HepG2 (cell line): ENCODE results near the gene HSPA14. TPM values are rescaled to one million over a fixed set of nuclear protein-coding genes. Genes with fewer than 3 reads are reported as not detected.
A peak's percentile ranks its signal among the peaks of the same experiment; 100 is the strongest.

ENCODE experiments used
- ATAC-seq: fragments of 200-7000 bp; cut with Tn5 transposase; 3 replicates; pipeline ENCODE4 v1.9.1; 2020; ENCODE audit warnings: mild to moderate bottlenecking, moderate library complexity
- BruUV-seq: library from RNA; stranded (reverse); fragments of 400-500 nt; replicated peaks from 2 replicates; lab custom pipeline; 2021; lab: Mats Ljungman, UMichigan
- CTCF ChIA-PET: fragments of 300-600 bp; formaldehyde crosslinking; extraction: SDS; loops from one replicate; lab custom pipeline; 2021; ENCODE audit warnings: low total read pairs, inconsistent platforms, low intra/inter-chr PET ratio; lab: Yijun Ruan, JAX
- POLR2A ChIA-PET: fragments of 350-600 bp; sonication (Branson Sonifier 250); formaldehyde crosslinking; loops from one replicate; lab custom pipeline; 2020; ENCODE audit warnings: antibody characterized with exemption, inconsistent platforms; lab: Yijun Ruan, JAX
- DNase-seq: peaks from one replicate; pipeline ENCODE4 v3.0.0-alpha.2; 2015; ENCODE audit warnings: low spot score
- FAIRE-seq: peaks from 3 replicates; lab custom pipeline; 2011; peaks lifted over from hg19 to GRCh38; lab: Jason Lieb, UNC
- H2AFZ ChIP-seq: one replicate; pipeline ENCODE4 v1.6.1; 2011; ENCODE audit warnings: low read length, inconsistent platforms
- H3K27ac ChIP-seq: fragments of 300-600 bp; 3 replicates; pipeline ENCODE4 v1.8.0; 2011; ENCODE audit warnings: mixed run types, mild to moderate bottlenecking, mixed read lengths, low read length, inconsistent platforms; ENCODE audit not compliant: insufficient read depth; ENCODE audit errors: extremely low read length
- H3K27me3 ChIP-seq, 2 experiments: fragments of 200-600 bp in 1 of 2; 2 replicates in 1 of 2; 3 replicates in 1 of 2; pipeline versions ENCODE4 v1.6.0 to v1.8.0; 2011; ENCODE audit warnings: low read length in 2 of 2, mild to moderate bottlenecking in 2 of 2, moderate library complexity in 2 of 2, inconsistent platforms in 1 of 2; ENCODE audit not compliant: insufficient read depth in 2 of 2, control insufficient read depth in 1 of 2
- H3K36me3 ChIP-seq, 2 experiments: fragments of 200-600 bp in 1 of 2; replicated peaks in 1 of 2; 2 replicates in 1 of 2; 3 replicates in 1 of 2; pipeline versions ENCODE4 v1.5.1 to v1.8.0; 2011; ENCODE audit warnings: low read length in 2 of 2, inconsistent platforms in 1 of 2; ENCODE audit not compliant: insufficient read depth in 2 of 2, control insufficient read depth in 1 of 2
- H3K4me1 ChIP-seq: 2 replicates; pipeline ENCODE4 v1.5.1; 2012; ENCODE audit warnings: low read length, inconsistent platforms; ENCODE audit not compliant: insufficient read depth
- H3K4me2 ChIP-seq: 2 replicates; pipeline ENCODE4 v1.6.0; 2011; ENCODE audit warnings: low read depth, low read length, inconsistent platforms
- H3K4me3 ChIP-seq, 3 experiments: fragments of 200-600 bp in 1 of 3; sonication (generic), shearing (Covaris generic) in 1 of 3; replicated peaks in 1 of 3; 2 replicates each; pipeline ENCODE4 v1.5.1; 2011 to 2016; ENCODE audit warnings: low read length in 3 of 3, inconsistent platforms in 2 of 3, low read depth in 2 of 3, mild to moderate bottlenecking in 2 of 3, control low read depth in 1 of 3, mixed read lengths in 1 of 3; ENCODE audit not compliant: insufficient read depth in 1 of 3
- H3K79me2 ChIP-seq: one replicate; pipeline ENCODE4 v1.6.1; 2011; ENCODE audit warnings: low read length, inconsistent platforms; ENCODE audit not compliant: insufficient read depth
- H3K9ac ChIP-seq: 2 replicates; pipeline ENCODE4 v1.6.0; 2011; ENCODE audit warnings: mild to moderate bottlenecking, low read depth, low read length, inconsistent platforms; ENCODE audit not compliant: insufficient read depth
- H3K9me3 ChIP-seq: 2 replicates; pipeline ENCODE4 v1.5.1; 2012; ENCODE audit warnings: mild to moderate bottlenecking, low read length
- H4K20me1 ChIP-seq: 2 replicates; pipeline ENCODE4 v1.6.0; 2011; ENCODE audit warnings: inconsistent platforms, mild to moderate bottlenecking, low read length, moderate library complexity; ENCODE audit not compliant: insufficient read depth
- ATF1 ChIP-seq: IDR thresholded peaks from 2 replicates; pipeline ENCODE4 v1.6.1; 2016; ENCODE audit warnings: mild to moderate bottlenecking, control low read depth
- HOXA3 ChIP-seq: sonication (generic); formaldehyde crosslinking; IDR thresholded peaks from 2 replicates; pipeline ENCODE4 v1.5.0; 2020; ENCODE audit warnings: missing genetic modification reagents
- SMAD1 ChIP-seq: sonication (generic); formaldehyde crosslinking; IDR thresholded peaks from 2 replicates; pipeline ENCODE4 v1.4.0; 2020; ENCODE audit warnings: missing genetic modification reagents, low read depth, mild to moderate bottlenecking, borderline replicate concordance
- ZNF121 ChIP-seq: sonication (generic); formaldehyde crosslinking; IDR thresholded peaks from 2 replicates; pipeline ENCODE4 v1.5.0; 2020; ENCODE audit warnings: mild to moderate bottlenecking, missing genetic modification reagents
- ZNF670 ChIP-seq: sonication (generic); formaldehyde crosslinking; IDR thresholded peaks from 2 replicates; pipeline ENCODE4 v1.8.0; 2022; ENCODE audit warnings: mild to moderate bottlenecking, missing genetic modification reagents, borderline replicate concordance
- WGBS: methylation state at CpG from one replicate; pipeline ENCODE4 v1.1.6; 2017; ENCODE audit warnings: low lambda C conversion rate; 5-methylcytosine and 5-hydroxymethylcytosine counted together
- in situ Hi-C: cut with HindIII; loops from 2 replicates; pipeline ENCODE4 v1.10.0; 2017; ENCODE audit warnings: low pct_unique_long_range_greater_than_20kb; ENCODE audit not compliant: extremely low pct_ligation_motif_present
- intact Hi-C: fragments of 100-400 bp; cut with micrococcal nuclease; formaldehyde crosslinking; loops from one replicate; pipeline ENCODE4 v1.10.0; 2022; ENCODE audit not compliant: unreplicated experiment
- polyA plus RNA-seq, 8 experiments: library from polyadenylated mRNA; depleted of rRNA in 3 of 8; stranded (reverse) in 7 of 8; unstranded in 1 of 8; fragments of >200 nt; fragmentation: Illumina TruSeq in 4 of 8; extraction: Trizol in 4 of 8; gene quantifications; 2 replicates each; pipeline versions ENCODE4 v1.2.1 to v1.2.3, GENCODE V29; 2011 to 2016; ENCODE audit warnings: low read depth in 4 of 8, missing spikeins in 1 of 8, mixed read lengths in 1 of 8; ENCODE audit not compliant: insufficient read depth in 1 of 8
- total RNA-seq, 5 experiments: library from RNA; depleted of rRNA; stranded (reverse); fragments of >200 nt; fragmentation: Illumina TruSeq; extraction: Trizol; gene quantifications; 2 replicates each; pipeline ENCODE4 v1.2.3, GENCODE V29; 2016; ENCODE audit warnings: low read depth in 1 of 5
- TF ChIP-seq, protein P1 (sequence below): sonication (generic); formaldehyde crosslinking; IDR thresholded peaks from 2 replicates; pipeline ENCODE4 v1.5.1; 2020; ENCODE audit warnings: mild to moderate bottlenecking, moderate library complexity, missing genetic modification reagents

Gene HSPA14
- total and polyA plus RNA-seq, 2 of the 13 experiments (the other 11 are each of a cell fraction or from before 2014, with no cell fraction given) = 10.7 to 29.8 TPM

DNA sequence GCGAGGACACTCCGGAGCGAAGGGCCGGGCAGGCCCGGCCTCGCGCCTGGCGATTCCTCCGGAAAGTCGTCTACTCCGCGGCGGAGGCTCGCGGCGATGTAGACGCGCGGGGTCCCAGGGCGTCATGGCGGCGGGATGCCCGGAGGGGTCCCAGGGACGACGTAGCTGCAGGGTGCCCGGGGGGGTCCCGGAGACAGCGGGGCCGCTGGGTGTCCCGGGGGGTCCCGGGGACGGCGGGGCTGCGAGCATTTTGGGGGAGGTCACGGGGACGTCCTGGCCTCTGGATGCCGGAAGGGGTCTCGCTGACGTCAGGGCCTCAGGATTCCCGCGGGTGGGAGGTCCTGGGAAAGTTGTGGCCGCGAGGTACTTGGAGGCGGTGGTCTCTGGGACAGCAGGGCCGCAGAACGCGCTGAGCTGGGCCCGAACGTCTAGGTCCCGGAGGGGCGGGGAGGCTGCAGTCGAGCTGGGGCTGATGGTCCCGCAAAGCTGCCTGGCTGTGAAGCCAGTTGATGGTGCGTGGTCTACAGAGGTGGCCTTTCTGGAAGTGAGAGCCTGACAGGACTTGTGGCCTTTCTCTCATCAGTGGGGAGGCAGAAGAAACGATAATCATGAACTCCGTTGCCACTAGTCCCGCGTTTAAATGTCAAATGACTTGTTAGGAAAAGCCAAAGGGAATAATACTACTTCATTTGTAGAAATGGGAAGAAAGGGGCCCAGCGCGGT lies 637 bp downstream of the HSPA14 start (continued):
- 0 out of 2 replicates have a peak, but pooled peaks have one; percentile 10 for TF ChIP-seq HOXA3 (CRISPR knock-in tag)

DNA sequence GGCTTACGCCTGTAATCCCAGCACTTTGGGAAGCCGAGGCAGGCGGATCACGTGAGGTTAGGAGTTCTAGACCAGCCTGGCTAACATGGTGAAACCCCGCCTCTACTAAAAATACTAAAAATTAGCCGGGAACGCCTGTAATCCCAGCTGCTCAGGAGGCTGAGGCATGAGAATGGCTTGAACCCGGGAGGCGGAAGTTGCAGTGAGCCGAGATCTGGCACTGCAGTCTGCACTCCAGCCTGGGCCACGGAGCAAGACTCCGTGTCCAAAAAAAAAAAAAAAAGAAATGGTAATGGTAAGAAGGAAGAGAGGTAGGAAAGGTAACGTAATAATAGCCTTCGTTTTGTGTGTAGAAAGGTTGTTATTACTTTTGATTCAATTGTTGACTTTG lies 1.2 kb downstream of the HSPA14 start:
- no peaks in the 10 kb centered on the region for H3K9me3 ChIP-seq
- peaks cover 4% of the 10 kb centered on the region; the same call in 1 of the 2 replicates for H4K20me1 ChIP-seq
- peak overlapping the region; percentile 83 for H3K27ac ChIP-seq
- intact Hi-C loops = loop anchor here (1.0 to 10.0 kb wide), 5 partner anchors 39 to 342 kb away; partner anchors contain the start of genes DCLRE1C, MEIG1 and SUV39H2
- peaks cover 17% of the 10 kb centered on the region for H3K4me1 ChIP-seq
- BruUV-seq = no TSS peak
- H3K36me3 ChIP-seq = peaks cover 13 to 36% of the 10 kb centered on the region in 2 experiments
- H3K79me2 ChIP-seq = peaks cover 25% of the 10 kb centered on the region
- no peak for ATAC-seq
- DNase-seq = no peak
- peak overlapping the region; percentile 82 for H3K4me2 ChIP-seq
- H2AFZ ChIP-seq = no peak overlapping the region
- peak overlapping the region; percentile 92 for H3K9ac ChIP-seq
- TF ChIP-seq ZNF670 (CRISPR knock-in tag) (peak; percentile 32; the same call in 1 of the 2 replicates), ZNF121 (CRISPR knock-in tag) (peak; percentile 60), ATF1 (0 out of 2 replicates have a peak, but pooled peaks have one; percentile 9), SMAD1 (CRISPR knock-in tag) (no peak)
- TF ChIP-seq, protein P1, sequence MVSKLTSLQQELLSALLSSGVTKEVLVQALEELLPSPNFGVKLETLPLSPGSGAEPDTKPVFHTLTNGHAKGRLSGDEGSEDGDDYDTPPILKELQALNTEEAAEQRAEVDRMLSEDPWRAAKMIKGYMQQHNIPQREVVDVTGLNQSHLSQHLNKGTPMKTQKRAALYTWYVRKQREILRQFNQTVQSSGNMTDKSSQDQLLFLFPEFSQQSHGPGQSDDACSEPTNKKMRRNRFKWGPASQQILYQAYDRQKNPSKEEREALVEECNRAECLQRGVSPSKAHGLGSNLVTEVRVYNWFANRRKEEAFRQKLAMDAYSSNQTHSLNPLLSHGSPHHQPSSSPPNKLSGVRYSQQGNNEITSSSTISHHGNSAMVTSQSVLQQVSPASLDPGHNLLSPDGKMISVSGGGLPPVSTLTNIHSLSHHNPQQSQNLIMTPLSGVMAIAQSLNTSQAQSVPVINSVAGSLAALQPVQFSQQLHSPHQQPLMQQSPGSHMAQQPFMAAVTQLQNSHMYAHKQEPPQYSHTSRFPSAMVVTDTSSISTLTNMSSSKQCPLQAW = peak; percentile 54; the same call in 1 of the 2 replicates
- peak overlapping the region; percentile 79 to 98 (median 93) for H3K4me3 ChIP-seq
- no peaks in the 10 kb centered on the region; a peak in 1 of 5 replicates for H3K27me3 ChIP-seq
- ChIA-PET POLR2A (interaction anchor here (1.5 to 3.7 kb wide), 2 partner anchors 12 to 39 kb away, joined by 4 to 54 read pairs; partner anchors contain the start of gene SUV39H2), CTCF (no interaction called here)
- in situ Hi-C loops = no loop called here
- FAIRE-seq = no peak
- WGBS = 2% methylated on average over 14 of the region's 14 CpGs
